Adipocyte (in vitro differentiated cells): ENCODE data around the gene LRRTM2.
"Not testable (repeated sequence)": the region's sequence is repeated elsewhere in the genome, so short reads cannot be mapped to it uniquely, and the experiment has no call there.

Experiments used
- DNase-seq: peaks from one replicate; pipeline ENCODE4 v3.0.0-alpha.2; 2015; ENCODE audit warnings: low read depth
- H3K27me3 ChIP-seq: replicated peaks from 2 replicates; pipeline ENCODE4 v1.7.0; 2013; ENCODE audit warnings: mild to moderate bottlenecking, low read length, moderate library complexity; ENCODE audit not compliant: control insufficient read depth, insufficient read depth
- H3K36me3 ChIP-seq: 2 replicates; pipeline ENCODE4 v1.7.0; 2013; ENCODE audit warnings: low read length, mild to moderate bottlenecking, moderate library complexity; ENCODE audit not compliant: control insufficient read depth, insufficient read depth, severe bottlenecking
- H3K4me1 ChIP-seq: 2 replicates; pipeline ENCODE4 v1.7.0; 2013; ENCODE audit warnings: mild to moderate bottlenecking, low read length, moderate library complexity; ENCODE audit not compliant: control insufficient read depth, insufficient read depth
- H3K4me3 ChIP-seq: 2 replicates; pipeline ENCODE4 v1.7.0; 2013; ENCODE audit warnings: mild to moderate bottlenecking, low read length, moderate library complexity
- H3K9ac ChIP-seq: 2 replicates; pipeline ENCODE4 v1.7.0; 2013; ENCODE audit warnings: mild to moderate bottlenecking, low read length, moderate library complexity
- H3K9me3 ChIP-seq: 2 replicates; pipeline ENCODE4 v1.7.0; 2013; ENCODE audit warnings: mild to moderate bottlenecking, low read length, moderate library complexity; ENCODE audit not compliant: control insufficient read depth

Gene LRRTM2

GRCh38 chr5:138874771-138875551, at the start of gene LRRTM2:
LRRTM2 (minus strand) TSS chr5:138875335; CDS start chr5:138874911, 424 bp downstream.
- Histone ChIP-seq H3K36me3 (peaks cover 2% of the 10 kb centered on the region), H3K9me3 (no peaks in the 10 kb centered on the region), H3K4me3 (peak within 1 kb of the TSS; percentile 18), H3K27me3 (no peaks in the 10 kb centered on the region), H3K4me1 (no peaks in the 10 kb centered on the region), H3K9ac (no peak within 1 kb of the TSS)
- DNase-seq: peak; percentile 89

DNA sequence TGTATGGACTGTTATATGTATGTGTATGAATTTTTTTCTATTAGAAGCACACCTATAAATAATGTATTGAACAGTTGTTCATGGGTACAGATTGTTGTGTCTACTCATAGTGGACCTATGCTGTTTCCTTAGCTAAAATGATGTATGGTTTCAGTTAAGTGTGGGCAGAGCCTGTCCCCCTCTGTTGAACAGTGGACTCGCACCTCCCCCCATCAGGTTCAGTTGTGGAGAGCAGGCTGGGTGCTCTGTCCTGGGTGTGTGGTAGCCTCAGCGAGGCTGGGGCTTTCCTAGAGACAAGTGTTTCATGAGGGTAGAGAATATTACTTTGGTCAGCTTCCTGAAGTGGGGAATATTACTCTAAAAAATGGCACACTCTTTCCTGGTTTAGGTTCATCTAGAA, 47.4 kb upstream of the LRRTM2 start:
- no peak overlapping the region for H3K4me3 ChIP-seq
- H3K27me3 ChIP-seq: no peaks in the 10 kb centered on the region
- no peaks in the 10 kb centered on the region for H3K4me1 ChIP-seq
- H3K36me3 ChIP-seq: peaks cover 62% of the 10 kb centered on the region
- H3K9ac ChIP-seq: no peak overlapping the region
- DNase-seq: no peak
- H3K9me3 ChIP-seq: no peaks in the 10 kb centered on the region

DNA sequence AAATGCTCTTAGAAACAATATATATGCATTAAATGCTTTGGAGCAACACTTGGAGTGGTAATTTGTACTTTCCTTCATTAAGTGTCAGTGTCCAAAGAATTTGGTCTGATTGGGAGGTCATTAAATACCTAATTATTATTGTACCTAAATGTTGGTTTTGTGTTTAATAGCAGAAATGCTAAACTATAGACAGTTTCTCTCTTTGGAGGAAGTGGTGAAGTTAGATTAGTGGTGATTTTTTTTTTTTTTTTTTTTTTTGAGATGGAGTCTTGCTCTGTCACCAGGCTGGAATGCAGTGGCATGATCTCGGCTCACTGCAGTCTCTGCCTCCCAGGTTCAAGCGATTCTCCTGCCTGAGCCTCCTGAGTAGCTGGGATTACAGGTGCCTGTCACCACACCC, 46.2 kb upstream of the LRRTM2 start:
- not testable (repeated sequence) for H3K9me3 ChIP-seq, H3K4me1 ChIP-seq, DNase-seq, H3K27me3 ChIP-seq, H3K9ac ChIP-seq, H3K4me3 ChIP-seq
- peaks cover 51% of the 10 kb centered on the region for H3K36me3 ChIP-seq

DNA sequence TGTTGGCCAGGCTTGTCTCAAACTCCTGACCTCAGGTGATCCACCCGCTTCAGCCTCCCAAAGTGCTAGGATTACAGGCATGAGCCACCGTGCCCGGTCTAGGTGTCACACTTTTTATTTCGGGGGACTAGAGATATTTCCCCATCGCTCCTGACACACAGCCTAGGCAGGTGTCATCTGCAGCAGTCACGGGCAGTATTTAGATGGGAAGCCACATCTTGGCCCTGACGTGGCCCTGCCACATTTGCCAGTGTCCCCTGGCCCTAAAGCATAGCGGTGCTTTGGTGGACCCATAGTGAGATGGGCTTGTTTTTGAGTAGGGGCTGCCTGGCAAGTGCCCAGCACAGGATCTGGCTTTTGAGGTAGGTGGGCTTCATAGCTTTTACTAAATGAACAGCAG, 45.0 kb upstream of the LRRTM2 start:
- no peak overlapping the region for H3K9ac ChIP-seq
- H3K27me3 ChIP-seq: no peaks in the 10 kb centered on the region
- no peaks in the 10 kb centered on the region for H3K4me1 ChIP-seq
- no peak overlapping the region for H3K4me3 ChIP-seq
- H3K9me3 ChIP-seq: no peaks in the 10 kb centered on the region
- DNase-seq: no peak
- peaks cover 45% of the 10 kb centered on the region for H3K36me3 ChIP-seq

DNA sequence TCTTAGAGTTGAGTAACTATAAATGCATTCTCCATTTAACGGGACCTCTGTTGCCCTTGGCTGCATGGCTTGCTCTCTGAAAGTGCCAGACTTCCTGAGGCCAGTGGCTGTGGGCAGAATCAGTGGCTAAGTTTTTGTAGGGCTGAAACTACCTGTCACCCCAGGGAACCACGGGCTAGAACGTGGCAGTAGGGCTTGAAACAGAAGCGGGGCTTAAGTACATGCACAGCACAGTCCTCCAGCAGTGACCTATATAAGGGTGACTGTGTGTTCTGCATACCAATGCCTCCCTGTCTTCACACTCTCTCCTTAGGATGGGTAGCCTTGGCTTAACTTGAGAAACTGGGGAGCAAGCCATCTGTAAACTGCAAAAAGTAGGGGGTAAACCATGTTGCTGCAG, 43.6 kb upstream of the LRRTM2 start:
- H3K27me3 ChIP-seq: no peaks in the 10 kb centered on the region
- H3K36me3 ChIP-seq: peaks cover 39% of the 10 kb centered on the region
- no peak overlapping the region for H3K4me3 ChIP-seq
- H3K4me1 ChIP-seq: no peaks in the 10 kb centered on the region
- DNase-seq: no peak
- H3K9ac ChIP-seq: no peak overlapping the region
- no peaks in the 10 kb centered on the region for H3K9me3 ChIP-seq

DNA sequence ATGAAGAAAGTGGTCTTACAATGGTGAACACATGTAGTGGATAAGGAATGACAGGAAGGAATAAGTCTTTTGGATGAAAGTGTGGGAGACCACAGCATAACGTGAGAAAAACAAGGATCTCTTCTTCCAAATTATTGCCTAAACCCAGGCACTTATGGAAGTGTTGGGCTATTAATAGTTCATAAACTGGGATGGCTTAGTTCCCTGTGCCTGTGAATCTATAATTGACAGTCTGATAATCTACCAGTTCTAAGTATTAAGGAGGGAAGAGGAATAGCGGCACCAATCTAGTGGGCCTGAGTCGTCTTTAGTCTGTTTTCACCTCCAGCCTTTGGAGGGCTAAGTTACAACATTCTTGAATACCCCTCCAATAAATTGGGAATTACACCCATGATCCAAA, 39.2 kb upstream of the LRRTM2 start:
- H3K4me1 ChIP-seq: no peaks in the 10 kb centered on the region
- H3K27me3 ChIP-seq: no peaks in the 10 kb centered on the region
- no peak overlapping the region for H3K9ac ChIP-seq
- H3K9me3 ChIP-seq: no peaks in the 10 kb centered on the region
- H3K4me3 ChIP-seq: no peak overlapping the region
- peaks cover 43% of the 10 kb centered on the region for H3K36me3 ChIP-seq
- no peak for DNase-seq

DNA sequence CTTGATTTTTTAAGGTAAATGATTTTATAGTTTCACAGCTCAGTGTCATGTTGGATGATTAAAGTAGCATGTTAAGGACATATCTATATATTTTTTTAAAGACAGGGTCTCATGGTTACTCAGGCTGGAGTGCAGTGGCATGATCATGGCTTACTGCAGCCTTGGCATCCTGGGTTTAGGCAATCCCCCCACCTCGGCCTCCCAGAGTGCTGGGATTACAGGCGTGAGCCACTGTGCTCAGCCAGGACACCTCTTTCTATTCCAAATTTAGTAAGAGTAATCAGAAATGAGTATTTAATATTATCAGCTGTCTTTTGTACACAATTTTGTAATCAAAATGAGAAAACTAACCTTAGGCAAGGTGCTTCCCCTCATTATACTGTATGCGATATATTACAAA, 38.6 kb upstream of the LRRTM2 start:
- H3K36me3 ChIP-seq: peaks cover 41% of the 10 kb centered on the region
- no peaks in the 10 kb centered on the region for H3K27me3 ChIP-seq
- no peaks in the 10 kb centered on the region for H3K4me1 ChIP-seq
- H3K9ac ChIP-seq: no peak overlapping the region
- H3K4me3 ChIP-seq: no peak overlapping the region
- DNase-seq: no peak
- no peaks in the 10 kb centered on the region for H3K9me3 ChIP-seq

- Histone ChIP-seq H3K36me3 (peaks cover 39% of the 10 kb centered on the region), H3K4me1 (no peaks in the 10 kb centered on the region), H3K27me3 (no peaks in the 10 kb centered on the region), H3K9ac (no peak overlapping the region), H3K4me3 (no peak overlapping the region), H3K9me3 (no peaks in the 10 kb centered on the region)
- DNase-seq: no peak
These were observed 37.0 kb upstream of the LRRTM2 start for GRCh38 chr5:138912093-138912492.

- Histone ChIP-seq H3K4me1 (no peaks in the 10 kb centered on the region), H3K27me3 (no peaks in the 10 kb centered on the region), H3K36me3 (peaks cover 43% of the 10 kb centered on the region), H3K9me3 (no peaks in the 10 kb centered on the region), H3K4me3 (no peak overlapping the region), H3K9ac (no peak overlapping the region)
- DNase-seq: peak; percentile 51
These were observed 36.3 kb upstream of the LRRTM2 start for GRCh38 chr5:138911441-138911840.

DNA sequence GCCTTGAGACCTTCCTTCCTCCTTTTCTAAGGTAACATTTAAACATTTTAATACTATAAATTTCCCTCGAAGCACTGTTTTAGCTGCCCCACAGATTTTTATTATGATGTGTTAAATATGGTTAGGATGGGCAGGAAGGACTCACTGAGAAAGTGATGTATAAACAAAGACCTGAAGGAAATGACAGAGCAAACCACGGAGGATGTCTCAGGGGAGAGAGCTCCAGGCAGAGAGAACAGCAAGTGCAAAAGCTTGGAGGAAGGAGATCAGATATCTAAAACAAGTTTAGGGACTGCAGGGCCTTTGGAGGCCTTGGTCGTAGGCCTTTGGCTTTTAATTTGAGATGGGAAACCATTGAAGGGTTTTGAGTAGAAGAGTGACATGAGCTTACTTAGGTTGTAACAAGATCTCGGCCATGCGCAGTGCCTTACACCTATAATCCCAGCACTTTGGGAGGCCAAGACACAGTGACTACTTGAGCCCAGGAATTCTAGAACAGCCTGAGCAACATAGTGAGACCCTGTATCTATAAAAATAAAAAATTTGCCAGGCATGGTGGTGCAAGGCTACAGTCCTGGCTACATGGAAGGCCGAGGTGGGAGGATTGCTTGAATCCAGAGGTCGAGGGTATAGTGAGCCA, 35.5 kb upstream of the LRRTM2 start:
- H3K4me3 ChIP-seq: no peak overlapping the region
- H3K4me1 ChIP-seq: no peaks in the 10 kb centered on the region
- no peaks in the 10 kb centered on the region for H3K9me3 ChIP-seq
- DNase-seq: no peak
- H3K9ac ChIP-seq: no peak overlapping the region
- H3K27me3 ChIP-seq: no peaks in the 10 kb centered on the region
- peaks cover 49% of the 10 kb centered on the region for H3K36me3 ChIP-seq

DNA sequence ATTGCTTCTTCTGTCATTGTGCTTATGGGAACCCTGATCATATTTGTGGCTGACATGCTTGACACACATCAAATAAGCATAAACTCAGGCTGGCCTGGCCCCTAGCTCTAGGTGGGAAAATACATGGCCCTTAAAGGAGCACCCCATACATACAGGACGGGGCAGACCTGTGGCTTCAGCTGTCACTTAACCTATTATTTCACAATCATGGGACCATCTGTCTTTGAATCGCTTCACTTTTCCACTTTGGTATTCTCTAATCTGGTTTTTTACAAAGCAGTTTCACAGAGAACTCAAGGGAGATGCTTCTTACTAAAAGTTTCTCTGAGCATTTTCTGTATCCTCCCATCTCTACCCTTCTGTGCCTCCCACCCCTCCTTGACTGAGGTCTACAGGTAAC, 34.6 kb upstream of the LRRTM2 start:
- Histone ChIP-seq H3K9ac (no peak overlapping the region), H3K36me3 (peaks cover 52% of the 10 kb centered on the region), H3K4me3 (no peak overlapping the region), H3K9me3 (no peaks in the 10 kb centered on the region), H3K4me1 (no peaks in the 10 kb centered on the region), H3K27me3 (no peaks in the 10 kb centered on the region)
- no peak for DNase-seq
